NCI-H146 treated with DMSO at 0.1 percent for 48 hours (cell line): ENCODE results near the gene GALNT10.
A peak's percentile ranks its signal among the peaks of the same experiment; 100 is the strongest.
"Not testable (repeated sequence)": the region's sequence is repeated elsewhere in the genome, so short reads cannot be mapped to it uniquely, and the experiment has no call there.

Source experiments
- DNase-seq: peaks from one replicate; lab custom pipeline; 2025; ENCODE audit not compliant: unreplicated experiment; lab: John Stamatoyannopoulos, UW

The GALNT10 gene, protein sequence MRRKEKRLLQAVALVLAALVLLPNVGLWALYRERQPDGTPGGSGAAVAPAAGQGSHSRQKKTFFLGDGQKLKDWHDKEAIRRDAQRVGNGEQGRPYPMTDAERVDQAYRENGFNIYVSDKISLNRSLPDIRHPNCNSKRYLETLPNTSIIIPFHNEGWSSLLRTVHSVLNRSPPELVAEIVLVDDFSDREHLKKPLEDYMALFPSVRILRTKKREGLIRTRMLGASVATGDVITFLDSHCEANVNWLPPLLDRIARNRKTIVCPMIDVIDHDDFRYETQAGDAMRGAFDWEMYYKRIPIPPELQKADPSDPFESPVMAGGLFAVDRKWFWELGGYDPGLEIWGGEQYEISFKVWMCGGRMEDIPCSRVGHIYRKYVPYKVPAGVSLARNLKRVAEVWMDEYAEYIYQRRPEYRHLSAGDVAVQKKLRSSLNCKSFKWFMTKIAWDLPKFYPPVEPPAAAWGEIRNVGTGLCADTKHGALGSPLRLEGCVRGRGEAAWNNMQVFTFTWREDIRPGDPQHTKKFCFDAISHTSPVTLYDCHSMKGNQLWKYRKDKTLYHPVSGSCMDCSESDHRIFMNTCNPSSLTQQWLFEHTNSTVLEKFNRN

DNA sequence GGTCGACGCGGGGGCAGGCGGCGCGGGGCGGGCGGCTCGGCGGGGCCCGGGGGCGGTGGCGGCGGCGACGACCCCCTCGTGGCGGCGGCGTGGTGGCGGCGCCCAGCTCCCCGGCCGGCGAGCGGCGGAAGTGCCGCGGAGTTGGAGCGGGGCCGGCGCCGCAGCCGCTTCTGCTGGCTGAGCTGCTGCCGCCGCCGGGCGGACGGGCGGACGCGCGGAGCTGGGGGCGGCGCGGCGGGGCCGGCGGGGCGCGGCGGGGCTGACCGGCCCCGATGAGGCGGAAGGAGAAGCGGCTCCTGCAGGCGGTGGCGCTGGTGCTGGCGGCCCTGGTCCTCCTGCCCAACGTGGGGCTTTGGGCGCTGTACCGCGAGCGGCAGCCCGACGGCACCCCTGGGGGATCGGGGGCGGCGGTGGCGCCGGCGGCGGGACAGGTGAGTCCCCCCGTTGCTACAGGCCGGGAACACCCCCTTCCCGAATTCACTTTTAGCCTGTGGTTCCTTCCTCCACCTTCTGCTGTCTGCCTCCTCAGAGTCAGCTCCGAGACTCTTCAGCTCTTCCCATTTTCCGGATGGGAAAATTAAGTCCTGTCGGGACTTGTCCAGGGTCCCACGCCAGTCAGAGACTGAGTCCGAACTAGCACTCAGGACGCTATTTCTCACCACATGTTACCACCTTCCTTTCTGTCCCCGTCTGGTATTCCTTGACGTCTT is at the start of gene GALNT10:
GALNT10 (plus strand) TSS at position 139 of the 710 bp plus-strand sequence; CDS start at position 273, 134 bp downstream.
- no peak for DNase-seq

DNA sequence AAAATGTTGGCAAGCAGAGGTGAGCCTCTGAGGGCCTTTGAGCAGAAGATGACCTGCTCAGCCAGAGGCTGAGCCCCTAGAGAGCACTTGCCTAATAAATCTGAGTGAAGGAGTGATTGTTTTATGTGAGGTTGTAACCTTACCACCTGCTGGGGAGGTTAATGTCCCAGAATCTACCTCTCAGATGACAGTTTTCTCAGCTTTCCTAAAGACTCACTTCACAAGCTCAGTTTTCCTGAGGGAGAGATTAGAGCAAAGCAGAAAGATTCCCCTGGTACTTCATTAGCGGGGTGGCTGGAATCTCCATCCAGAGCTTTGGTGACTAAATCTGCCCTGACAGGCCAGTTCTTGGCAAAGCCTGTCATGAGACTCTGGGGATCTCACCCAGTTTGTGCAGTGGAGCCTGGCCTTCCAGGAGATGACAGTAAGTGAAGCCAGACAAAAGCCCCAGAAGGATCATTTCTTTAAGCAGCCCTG is 48.8 kb upstream of the GALNT10 start:
- no peak for DNase-seq

DNA sequence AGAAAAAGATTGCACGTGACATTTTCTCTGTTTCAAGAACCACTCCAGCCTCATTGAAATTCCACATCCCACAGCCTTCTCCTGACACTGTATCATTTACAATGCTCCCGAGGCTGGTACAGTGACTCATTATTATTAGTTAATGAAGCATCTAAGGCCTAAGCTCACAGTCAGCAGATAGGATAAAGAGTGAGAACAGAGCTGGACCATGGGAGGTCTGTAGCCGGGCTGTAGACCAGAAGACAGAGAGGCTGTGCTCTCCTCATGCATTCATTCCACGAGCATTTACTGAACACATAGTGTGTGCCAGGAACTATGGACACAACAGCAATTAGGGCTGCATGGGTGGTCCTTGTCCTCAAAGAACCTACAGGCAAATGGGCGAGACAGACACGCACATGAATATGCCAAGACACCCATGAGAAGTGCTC is 47.3 kb upstream of the GALNT10 start:
- DNase-seq, result no peak

DNA sequence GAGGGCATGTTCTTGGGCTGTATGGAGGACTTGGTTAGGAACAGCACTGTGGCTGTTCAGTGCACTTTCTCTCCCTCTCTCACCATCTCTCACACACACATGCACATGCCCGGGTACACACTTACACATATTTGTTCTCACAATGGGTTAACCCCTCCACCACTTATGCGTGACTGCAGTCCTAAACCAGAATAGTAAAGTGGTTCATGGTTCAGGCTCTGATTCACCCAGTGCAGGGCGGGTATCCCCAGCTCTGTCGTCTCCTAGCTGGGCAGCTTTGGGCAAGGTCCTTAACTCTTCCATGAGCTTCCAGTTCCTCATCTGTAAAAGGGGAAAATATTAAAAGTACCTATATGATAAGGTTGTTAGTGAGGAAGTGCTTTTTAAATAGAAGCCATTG is 45.3 kb upstream of the GALNT10 start:
- no peak for DNase-seq

DNA sequence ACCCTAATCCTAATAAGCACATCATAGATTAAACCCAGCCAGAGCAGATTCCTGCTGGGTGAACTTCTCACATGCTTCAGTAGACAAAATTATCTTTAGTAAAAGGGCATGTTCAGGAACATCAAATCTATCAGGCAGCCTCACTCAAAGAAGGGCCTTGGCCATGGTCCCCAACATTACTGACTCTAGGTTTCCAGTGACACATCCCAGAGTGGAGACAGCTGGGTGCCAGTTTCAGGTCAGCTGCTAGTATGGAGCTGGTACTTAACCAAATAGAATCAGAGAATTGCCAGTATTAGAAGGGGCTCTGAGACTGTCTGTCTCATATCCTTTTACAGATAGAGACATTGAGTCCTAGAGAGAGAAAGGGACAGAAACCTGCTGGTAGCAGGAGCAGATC is 44.1 kb upstream of the GALNT10 start:
- peak; percentile 44 for DNase-seq

DNA sequence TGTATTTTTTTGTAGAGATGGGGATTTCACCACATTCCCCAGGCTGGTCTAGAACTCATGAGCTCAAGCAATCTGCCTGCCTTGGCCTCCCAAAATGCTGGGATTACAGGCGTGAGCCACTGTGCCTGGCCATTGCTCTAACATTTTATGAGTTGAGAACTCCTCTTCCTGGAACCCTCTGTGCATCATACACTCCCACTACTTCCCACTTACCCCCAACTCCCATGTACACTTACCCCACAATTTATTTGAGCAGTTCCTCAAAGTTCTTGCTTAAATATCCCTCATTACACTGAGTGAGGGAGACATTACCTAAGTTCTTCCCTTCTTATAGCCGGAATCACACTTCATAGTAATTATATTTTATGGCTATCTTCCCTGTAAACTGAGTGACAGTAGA is 42.9 kb upstream of the GALNT10 start:
- no peak for DNase-seq

DNA sequence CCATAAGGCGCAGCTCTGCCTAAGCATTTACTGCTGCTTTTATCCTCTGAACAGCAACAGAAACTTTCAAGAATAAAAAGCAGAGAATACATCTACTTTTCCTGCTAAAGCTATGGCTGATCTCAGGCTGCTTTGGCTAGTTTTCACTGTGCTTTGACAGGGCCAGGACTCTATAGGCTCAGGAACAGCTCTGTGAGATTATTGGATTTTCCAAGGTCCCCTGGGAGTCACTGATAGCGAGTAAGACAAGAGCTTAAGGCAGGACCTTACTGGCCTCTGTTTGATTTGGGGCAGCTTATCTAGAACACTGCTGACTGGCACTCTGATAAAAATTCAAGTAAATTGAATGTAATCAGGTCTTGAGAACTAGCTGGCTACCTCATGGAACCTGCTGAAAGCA is 40.1 kb upstream of the GALNT10 start:
- DNase-seq, result not testable (repeated sequence)

DNA sequence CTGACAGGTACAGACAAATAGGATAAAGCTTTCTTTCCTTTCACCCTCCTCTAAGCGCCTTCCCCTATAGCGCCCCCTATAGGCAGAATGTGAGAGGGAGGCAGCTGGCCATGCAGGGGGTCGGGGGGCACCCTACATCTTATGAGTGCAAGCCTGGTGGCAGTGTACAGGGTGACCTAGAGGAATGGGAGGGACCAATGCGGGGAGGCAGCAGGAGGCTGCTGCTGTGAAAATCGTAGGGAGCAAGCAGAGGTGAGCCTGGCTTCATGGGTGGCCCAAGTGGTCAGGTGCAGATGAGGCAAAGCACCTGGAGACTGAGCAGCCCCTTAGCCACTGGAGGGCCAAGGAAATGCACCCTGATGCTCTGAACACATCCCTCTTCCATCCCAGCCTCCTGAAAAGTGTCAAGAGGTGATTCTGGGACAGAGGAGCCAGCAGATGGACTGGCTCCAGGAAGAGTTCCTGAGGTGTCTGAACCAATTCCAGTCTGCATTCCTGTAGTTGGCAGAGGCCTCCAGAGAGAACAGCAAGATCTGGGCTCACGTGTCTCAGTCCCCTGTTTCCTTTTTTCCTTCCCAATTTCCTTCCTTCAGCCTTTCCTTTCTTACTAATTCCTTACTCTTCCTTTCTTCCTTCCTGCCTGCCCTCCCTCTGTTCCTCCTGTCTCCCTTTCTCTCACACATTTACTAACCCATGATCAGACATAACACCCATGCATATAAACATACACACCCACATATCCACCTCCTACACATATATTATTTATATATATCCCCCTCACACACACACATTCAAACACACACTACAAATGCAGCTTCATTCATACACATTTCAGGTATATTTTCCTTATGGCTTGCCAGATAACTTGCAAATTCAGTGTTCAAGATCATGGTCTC is 32.8 kb upstream of the GALNT10 start:
- DNase-seq, result no peak

DNA sequence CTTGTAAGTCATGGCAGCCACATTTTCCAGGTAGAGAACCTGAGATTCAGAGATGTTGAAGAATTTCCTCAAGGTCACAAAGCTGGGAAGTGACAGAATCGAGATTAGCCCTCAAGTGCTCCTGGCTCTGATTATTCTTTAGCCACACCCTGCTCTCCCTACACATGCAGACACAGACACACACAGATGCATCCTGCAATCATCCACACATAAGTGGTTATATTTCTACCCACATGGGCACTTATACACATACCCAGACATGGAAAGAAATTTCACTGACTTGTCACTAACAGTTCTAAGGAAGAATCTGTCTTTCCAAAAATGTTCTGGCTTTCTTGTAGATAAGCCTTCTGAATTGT is 32.2 kb upstream of the GALNT10 start:
- DNase-seq, result no peak

DNA sequence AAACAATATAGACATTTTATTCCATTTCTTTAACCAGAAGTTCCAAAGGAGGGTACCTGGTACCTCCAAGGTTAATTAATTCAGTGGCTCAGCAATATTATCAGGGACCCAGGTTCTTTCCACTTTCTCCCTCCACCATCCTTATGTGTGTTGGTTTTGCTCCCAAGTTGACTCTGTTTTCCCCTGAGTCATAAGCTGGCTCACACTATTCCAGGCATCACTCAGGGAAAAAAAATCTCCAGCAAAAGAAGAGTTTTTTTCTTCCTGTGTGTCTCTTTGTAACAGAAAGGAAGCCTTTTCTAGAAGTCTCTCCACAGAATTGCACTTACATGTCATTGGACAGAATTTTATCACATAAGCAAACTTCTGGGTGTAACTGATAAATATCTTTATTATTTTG is 31.2 kb upstream of the GALNT10 start:
- no peak for DNase-seq

DNA sequence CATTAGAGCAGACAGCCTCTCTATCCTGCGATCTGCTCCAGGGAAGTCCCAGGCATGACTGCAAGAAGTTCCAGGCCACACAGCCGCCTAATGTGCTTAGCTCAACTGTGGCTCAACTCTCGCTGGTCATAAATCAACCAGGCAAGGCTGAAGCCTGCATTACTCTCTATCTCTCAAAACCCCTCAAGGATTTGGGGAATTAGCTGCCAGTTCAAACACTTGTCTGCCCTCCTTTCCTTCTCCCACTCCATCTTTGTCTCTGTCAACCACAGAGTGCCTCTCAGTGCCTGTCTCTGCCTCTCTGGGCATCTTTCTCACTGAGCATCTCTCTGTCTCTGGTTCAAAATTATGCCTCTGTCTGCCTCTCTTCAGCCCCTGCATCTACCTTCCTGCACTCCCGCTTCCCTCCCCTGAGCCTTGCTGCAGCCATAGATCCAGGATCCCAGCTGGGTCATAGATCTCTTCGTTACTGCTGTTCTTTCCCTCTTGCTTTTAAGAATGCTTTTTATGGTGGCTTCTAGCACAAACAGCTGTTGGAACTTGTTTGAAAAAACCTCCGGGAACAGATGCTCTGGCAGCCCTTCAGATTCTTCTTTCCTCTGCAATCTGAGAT is 27.9 kb upstream of the GALNT10 start:
- DNase-seq, result no peak

DNA sequence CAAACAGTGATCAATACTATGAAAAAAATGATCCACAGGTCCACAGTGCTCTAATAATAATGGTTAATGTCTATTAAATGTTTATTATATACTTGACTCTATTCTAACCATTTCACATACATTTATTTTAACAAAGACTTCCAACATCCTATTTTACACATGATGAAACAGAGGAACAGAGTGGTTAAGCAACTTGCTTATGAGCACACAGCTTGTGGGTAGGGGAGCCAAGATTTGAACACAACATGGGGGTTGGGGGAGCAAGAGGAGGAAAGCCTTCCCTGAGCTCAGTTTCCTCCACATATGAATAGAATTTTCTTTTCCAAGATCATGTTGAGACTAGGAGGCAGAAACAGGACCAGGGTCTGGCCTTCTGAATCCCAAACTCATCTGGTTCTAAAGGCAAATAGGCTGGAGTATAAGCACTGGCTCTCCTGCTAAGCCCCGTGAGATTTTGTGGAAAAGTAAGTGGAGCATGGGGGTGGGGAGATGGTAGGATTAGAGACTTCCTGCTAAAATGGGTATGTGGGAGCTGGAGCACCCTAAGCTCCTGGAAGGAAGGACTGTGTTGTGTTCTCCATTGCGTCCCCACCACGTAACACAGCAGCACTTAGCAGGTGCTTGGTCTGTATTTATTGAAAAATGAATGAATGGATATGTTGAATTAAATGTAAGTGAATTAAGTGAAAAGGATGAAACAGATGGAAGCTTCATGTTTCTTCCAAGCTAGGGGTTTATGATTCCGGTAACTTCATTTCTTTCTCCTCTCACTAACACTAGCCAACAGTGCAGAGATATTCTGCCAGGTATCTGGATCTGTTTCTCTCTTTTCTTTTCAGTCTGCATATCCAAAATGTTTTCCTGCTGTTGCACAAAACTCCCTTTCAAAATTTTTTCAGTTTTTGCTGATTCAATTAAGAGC is 26.9 kb upstream of the GALNT10 start:
- no peak for DNase-seq

DNA sequence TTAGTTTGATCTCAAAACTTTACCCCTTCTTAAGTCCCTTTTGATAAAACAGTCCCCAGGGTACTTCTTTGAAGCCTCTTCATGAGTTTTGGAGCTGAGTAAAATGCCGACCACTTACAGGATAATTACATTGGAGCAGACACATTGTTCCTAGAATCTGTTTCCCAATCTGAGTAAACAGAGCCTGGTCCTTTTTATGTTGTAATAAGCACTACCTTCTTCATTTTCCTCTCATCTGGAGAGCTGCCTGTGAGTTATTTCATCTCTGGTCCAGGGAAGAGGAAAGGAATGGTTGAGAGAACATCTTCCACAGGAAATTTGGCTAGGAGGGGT is 26.3 kb upstream of the GALNT10 start:
- no peak for DNase-seq

DNA sequence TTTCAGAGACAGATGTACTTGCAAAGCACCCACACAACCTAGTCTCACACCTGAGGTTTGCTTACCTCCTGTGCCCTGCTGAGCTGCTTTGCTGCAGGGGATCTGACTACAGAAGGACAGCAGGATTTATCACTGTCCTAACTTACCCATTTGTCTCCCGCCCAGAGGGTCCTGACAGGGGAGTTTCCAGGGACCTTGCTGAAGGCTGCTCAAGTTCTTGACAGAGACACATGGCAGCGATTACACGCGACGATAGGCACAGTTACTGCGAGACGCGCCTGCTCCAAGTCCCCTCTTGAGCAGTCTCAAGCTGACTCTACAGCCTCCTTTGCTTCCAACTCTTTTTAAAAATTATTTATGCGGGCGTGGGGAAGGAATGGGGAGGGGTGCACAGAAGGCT is 24.6 kb upstream of the GALNT10 start:
- no peak for DNase-seq

DNA sequence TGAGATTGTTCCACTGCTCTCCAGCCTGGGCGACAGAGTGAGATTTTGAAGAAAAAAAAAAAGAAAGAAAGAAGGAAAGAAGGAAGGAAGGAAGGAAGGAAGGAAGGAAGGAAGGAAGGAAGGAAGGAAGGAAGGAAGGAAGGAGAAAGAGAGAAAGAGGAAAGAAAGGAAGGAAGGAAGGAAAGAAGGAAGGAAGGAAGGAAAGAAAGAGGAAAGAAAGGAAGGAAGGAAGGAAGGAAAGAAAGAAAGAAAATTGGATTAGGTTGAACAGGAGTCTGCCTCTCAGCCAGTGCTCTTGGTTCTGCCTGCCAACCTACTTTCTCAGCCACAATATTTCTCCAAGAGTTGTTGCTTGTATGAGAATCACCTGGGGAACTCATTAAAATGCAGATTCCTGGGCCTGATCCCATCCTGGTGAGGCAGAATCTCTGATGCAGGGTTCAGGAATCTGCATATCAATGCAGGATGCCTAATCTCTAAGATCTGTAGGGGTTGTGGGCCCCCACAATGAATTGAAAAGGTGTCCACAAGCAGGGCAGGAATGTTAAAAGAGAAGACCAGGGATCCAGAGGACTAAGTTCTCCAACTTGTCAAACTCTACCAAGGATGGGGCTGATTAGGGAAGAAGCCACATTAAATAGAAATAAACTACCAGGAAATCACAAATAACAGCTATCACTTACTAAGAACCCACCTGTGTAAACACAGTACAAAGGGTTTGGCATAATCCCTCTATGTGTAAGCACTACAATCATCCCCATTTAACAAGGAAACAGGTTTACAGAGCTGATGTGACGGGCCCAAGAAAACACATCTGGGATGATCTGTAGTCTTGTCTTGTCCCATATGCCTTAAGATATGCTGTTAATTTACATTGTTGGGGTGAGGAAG is 23.4 kb upstream of the GALNT10 start:
- DNase-seq, result peak; percentile 48

DNA sequence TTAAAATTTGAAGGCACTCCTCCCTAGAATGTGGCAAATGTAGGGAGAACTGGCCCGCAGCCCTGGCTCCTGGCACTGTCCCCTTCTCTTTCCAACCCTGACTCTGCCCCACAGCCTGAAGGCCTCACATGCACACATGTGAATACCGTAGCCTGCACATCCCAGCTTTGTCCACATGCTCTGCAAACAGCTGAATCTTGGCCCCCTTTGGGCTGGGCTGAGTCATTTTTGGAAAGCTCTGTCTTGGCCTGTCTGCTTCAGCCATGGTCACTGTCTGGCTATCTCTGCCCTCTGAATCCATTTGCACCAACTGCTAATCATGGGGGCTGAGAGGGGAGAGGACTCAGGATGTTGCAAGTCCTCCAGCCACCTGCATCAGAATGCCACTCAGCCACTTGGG is 22.1 kb upstream of the GALNT10 start:
- DNase-seq, result no peak

DNA sequence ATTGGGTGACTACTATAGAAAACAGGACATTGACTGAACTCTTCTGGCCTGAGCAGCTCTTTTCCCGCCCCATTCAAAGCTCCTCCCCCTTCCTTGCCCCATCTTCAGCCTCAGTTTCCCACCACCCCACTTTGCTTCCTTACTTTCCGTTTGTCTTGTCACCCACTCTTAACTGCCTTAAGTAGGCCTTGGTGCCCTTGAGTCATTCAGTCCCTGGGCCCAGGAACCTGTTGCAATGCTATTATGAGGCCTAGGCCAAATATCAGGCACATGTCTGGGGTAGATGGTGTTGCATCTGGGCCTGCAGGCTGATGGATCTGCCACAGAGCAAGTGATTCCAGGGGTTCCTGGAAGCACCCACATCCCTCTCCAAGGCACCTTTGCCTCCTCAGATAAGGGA is 17.7 kb upstream of the GALNT10 start:
- DNase-seq, result no peak

DNA sequence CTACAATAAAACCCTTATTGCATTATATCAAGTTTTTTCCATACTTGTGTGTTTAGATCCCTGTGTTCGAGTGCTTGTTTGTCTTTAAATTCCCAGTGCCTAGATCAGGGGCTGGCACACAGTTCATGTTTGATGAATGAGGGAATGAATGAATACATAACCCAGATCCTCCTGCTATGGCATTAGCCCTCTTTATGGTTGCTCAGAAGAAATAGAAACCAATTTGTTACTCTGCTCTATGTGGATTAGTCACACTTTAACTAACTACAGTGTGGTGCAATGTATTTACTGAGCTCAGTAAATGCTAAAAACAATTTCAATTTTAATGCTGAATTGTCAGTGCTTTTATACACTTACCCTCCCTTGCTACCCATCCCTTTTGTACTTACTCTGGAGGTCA is 16.4 kb upstream of the GALNT10 start:
- DNase-seq, result no peak

DNA sequence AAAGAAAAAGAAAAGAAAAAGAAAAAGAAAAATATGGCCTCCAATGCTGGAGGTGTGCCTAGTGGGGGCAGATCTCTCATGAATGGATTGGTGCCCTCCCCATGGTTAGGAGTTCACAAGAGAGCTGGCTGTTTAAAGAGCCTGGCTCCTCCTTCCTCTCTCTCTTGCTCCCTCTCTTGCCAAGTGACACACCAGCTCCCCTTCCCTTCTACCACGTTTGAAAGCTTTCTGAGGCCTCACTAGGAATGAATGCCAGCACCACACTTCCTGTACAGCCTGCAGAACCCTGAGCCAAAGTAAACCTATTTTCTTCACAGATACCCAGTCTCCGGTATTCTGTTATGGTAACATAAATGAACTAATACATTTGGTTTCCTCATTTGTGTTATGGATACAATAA is 14.4 kb upstream of the GALNT10 start:
- DNase-seq, result no peak
